SK-N-SH treated with all-trans-retinoic acid at 6 μM for 48 hours (cell line): Measurements from ENCODE around the gene APLF.

ENCODE experiments used
- ATAC-seq: fragments of 200-7000 bp; cut with Tn5 transposase; 3 replicates; pipeline ENCODE4 v1.9.1; 2020; ENCODE audit warnings: mild to moderate bottlenecking, moderate library complexity
- BACH2 ChIP-seq: fragments of 250-450 bp; sonication (Bioruptor Pico); IDR thresholded peaks from 2 replicates; pipeline ENCODE4 v1.9.0; 2021; ENCODE audit warnings: mild to moderate bottlenecking, borderline replicate concordance
- CREB5 ChIP-seq: fragments of 250-450 bp; sonication (Bioruptor Pico); IDR thresholded peaks from 2 replicates; pipeline ENCODE4 v1.5.1; 2020; ENCODE audit warnings: low read depth, mild to moderate bottlenecking, moderate library complexity
- CSDC2 ChIP-seq: fragments of 250-450 bp; sonication (Bioruptor Pico); IDR thresholded peaks from 2 replicates; pipeline ENCODE4 v1.5.0; 2020; ENCODE audit warnings: mild to moderate bottlenecking, moderate library complexity
- ESRRG ChIP-seq: fragments of 250-450 bp; sonication (Bioruptor Pico); IDR thresholded peaks from 2 replicates; pipeline ENCODE4 v1.6.1; 2021; ENCODE audit warnings: mild to moderate bottlenecking
- ISL1 ChIP-seq: fragments of 250-450 bp; sonication (Bioruptor Pico); IDR thresholded peaks from 2 replicates; pipeline ENCODE4 v2.1.2; 2022; ENCODE audit warnings: mild to moderate bottlenecking, moderate library complexity
- POU6F1 ChIP-seq: fragments of 250-450 bp; sonication (Bioruptor Pico); IDR thresholded peaks from 2 replicates; pipeline ENCODE4 v1.8.0; 2021; ENCODE audit warnings: low read depth, mild to moderate bottlenecking, moderate library complexity, borderline replicate concordance
- RARB ChIP-seq: fragments of 250-450 bp; sonication (Bioruptor Pico); IDR thresholded peaks from 2 replicates; pipeline ENCODE4 v1.8.0; 2021; ENCODE audit warnings: mild to moderate bottlenecking, moderate library complexity
- SNAI2 ChIP-seq: fragments of 250-450 bp; sonication (Bioruptor Pico); IDR thresholded peaks from 2 replicates; pipeline ENCODE4 v1.5.0; 2020; ENCODE audit warnings: mild to moderate bottlenecking, moderate library complexity
- TOX ChIP-seq: fragments of 250-450 bp; sonication (Bioruptor Pico); IDR thresholded peaks from 2 replicates; pipeline ENCODE4 v1.8.0; 2021; ENCODE audit warnings: mild to moderate bottlenecking, moderate library complexity, borderline replicate concordance
- ZFP3 ChIP-seq: fragments of 250-450 bp; sonication (Bioruptor Pico); IDR thresholded peaks from 2 replicates; pipeline ENCODE4 v1.5.0; 2020; ENCODE audit warnings: mild to moderate bottlenecking, moderate library complexity
- ZFP30 ChIP-seq: fragments of 450-650 bp; formaldehyde crosslinking; IDR thresholded peaks from 2 replicates; pipeline ENCODE4 v1.5.0; 2022; ENCODE audit warnings: mild to moderate bottlenecking, moderate library complexity
- ZNF565 ChIP-seq: fragments of 450-650 bp; formaldehyde crosslinking; conservative IDR thresholded peaks from 2 replicates; pipeline ENCODE4 v1.5.0; 2020; ENCODE audit warnings: low read depth, mild to moderate bottlenecking, moderate library complexity
- ZNF70 ChIP-seq: fragments of 450-650 bp; formaldehyde crosslinking; IDR thresholded peaks from 2 replicates; pipeline ENCODE4 v1.5.0; 2020; ENCODE audit warnings: mild to moderate bottlenecking, moderate library complexity
- TF ChIP-seq, protein P1 (sequence below): fragments of 250-450 bp; sonication (Bioruptor Pico); IDR thresholded peaks from 2 replicates; pipeline ENCODE4 v1.8.0; 2020; ENCODE audit warnings: mild to moderate bottlenecking, moderate library complexity, borderline replicate concordance
- TF ChIP-seq, protein P2 (sequence below): fragments of 250-450 bp; sonication (Bioruptor Pico); IDR thresholded peaks from 2 replicates; pipeline ENCODE4 v1.5.1; 2021; ENCODE audit warnings: mild to moderate bottlenecking, moderate library complexity
- TF ChIP-seq, protein P3 (sequence below): fragments of 250-450 bp; sonication (Bioruptor Pico); IDR thresholded peaks from 2 replicates; pipeline ENCODE4 v1.5.0; 2020; ENCODE audit warnings: mild to moderate bottlenecking, moderate library complexity

The APLF gene

GRCh38 chr2:68435615-68436014, 31.8 kb upstream of the APLF start:
- TF ChIP-seq, protein P1, sequence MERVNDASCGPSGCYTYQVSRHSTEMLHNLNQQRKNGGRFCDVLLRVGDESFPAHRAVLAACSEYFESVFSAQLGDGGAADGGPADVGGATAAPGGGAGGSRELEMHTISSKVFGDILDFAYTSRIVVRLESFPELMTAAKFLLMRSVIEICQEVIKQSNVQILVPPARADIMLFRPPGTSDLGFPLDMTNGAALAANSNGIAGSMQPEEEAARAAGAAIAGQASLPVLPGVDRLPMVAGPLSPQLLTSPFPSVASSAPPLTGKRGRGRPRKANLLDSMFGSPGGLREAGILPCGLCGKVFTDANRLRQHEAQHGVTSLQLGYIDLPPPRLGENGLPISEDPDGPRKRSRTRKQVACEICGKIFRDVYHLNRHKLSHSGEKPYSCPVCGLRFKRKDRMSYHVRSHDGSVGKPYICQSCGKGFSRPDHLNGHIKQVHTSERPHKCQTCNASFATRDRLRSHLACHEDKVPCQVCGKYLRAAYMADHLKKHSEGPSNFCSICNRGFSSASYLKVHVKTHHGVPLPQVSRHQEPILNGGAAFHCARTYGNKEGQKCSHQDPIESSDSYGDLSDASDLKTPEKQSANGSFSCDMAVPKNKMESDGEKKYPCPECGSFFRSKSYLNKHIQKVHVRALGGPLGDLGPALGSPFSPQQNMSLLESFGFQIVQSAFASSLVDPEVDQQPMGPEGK (CRISPR knock-in tag): no peak
- TF ChIP-seq, protein P2, sequence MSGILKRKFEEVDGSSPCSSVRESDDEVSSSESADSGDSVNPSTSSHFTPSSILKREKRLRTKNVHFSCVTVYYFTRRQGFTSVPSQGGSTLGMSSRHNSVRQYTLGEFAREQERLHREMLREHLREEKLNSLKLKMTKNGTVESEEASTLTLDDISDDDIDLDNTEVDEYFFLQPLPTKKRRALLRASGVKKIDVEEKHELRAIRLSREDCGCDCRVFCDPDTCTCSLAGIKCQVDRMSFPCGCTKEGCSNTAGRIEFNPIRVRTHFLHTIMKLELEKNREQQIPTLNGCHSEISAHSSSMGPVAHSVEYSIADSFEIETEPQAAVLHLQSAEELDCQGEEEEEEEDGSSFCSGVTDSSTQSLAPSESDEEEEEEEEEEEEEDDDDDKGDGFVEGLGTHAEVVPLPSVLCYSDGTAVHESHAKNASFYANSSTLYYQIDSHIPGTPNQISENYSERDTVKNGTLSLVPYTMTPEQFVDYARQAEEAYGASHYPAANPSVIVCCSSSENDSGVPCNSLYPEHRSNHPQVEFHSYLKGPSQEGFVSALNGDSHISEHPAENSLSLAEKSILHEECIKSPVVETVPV (CRISPR knock-in tag): no peak
- no peak for TF ChIP-seq CSDC2 (CRISPR knock-in tag)
- no peak for TF ChIP-seq ESRRG (CRISPR knock-in tag)
- no peak for TF ChIP-seq ZFP30 (CRISPR knock-in tag)
- no peak for TF ChIP-seq POU6F1 (CRISPR knock-in tag)
- no peak for TF ChIP-seq RARB (CRISPR knock-in tag)
- TF ChIP-seq ZFP3 (CRISPR knock-in tag): no peak
- TF ChIP-seq TOX (CRISPR knock-in tag): no peak
- TF ChIP-seq, protein P3, sequence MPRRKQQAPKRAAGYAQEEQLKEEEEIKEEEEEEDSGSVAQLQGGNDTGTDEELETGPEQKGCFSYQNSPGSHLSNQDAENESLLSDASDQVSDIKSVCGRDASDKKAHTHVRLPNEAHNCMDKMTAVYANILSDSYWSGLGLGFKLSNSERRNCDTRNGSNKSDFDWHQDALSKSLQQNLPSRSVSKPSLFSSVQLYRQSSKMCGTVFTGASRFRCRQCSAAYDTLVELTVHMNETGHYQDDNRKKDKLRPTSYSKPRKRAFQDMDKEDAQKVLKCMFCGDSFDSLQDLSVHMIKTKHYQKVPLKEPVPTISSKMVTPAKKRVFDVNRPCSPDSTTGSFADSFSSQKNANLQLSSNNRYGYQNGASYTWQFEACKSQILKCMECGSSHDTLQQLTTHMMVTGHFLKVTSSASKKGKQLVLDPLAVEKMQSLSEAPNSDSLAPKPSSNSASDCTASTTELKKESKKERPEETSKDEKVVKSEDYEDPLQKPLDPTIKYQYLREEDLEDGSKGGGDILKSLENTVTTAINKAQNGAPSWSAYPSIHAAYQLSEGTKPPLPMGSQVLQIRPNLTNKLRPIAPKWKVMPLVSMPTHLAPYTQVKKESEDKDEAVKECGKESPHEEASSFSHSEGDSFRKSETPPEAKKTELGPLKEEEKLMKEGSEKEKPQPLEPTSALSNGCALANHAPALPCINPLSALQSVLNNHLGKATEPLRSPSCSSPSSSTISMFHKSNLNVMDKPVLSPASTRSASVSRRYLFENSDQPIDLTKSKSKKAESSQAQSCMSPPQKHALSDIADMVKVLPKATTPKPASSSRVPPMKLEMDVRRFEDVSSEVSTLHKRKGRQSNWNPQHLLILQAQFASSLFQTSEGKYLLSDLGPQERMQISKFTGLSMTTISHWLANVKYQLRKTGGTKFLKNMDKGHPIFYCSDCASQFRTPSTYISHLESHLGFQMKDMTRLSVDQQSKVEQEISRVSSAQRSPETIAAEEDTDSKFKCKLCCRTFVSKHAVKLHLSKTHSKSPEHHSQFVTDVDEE (CRISPR knock-in tag): no peak
- no peak for TF ChIP-seq ISL1 (CRISPR knock-in tag)
- TF ChIP-seq CREB5 (CRISPR knock-in tag): no peak
- TF ChIP-seq ZNF565 (CRISPR knock-in tag): no peak
- TF ChIP-seq SNAI2 (CRISPR knock-in tag): no peak
- no peak for TF ChIP-seq BACH2 (CRISPR knock-in tag)
- TF ChIP-seq, all 23 proteins: peak for 0
- ATAC-seq: no peak

GRCh38 chr2:68436270-68436669, 31.1 kb upstream of the APLF start:
- ATAC-seq: no peak

GRCh38 chr2:68438455-68439303, 28.7 kb upstream of the APLF start:
- ATAC-seq: no peak
- no peak for TF ChIP-seq ZNF70 (CRISPR knock-in tag)
- TF ChIP-seq ZFP3 (CRISPR knock-in tag): no peak
- no peak for TF ChIP-seq ZFP30 (CRISPR knock-in tag)
- TF ChIP-seq TOX (CRISPR knock-in tag): no peak
- no peak for TF ChIP-seq POU6F1 (CRISPR knock-in tag)

More at GRCh38 chr2:68436270-68436669, 31.1 kb upstream of the APLF start:
- TF ChIP-seq ZNF70 (CRISPR knock-in tag): no peak
- TF ChIP-seq ESRRG (CRISPR knock-in tag): no peak
- no peak for TF ChIP-seq CSDC2 (CRISPR knock-in tag)
- TF ChIP-seq, protein P2 (CRISPR knock-in tag): no peak
